ENCODE results near the gene CA6. TPM values are rescaled to one million over a fixed set of nuclear protein-coding genes. Genes with fewer than 3 reads are reported as not detected.

Gene CA6
- total and polyA plus RNA-seq, 12 donors, result 0.17 TPM; not detected in 11

GRCh38 chr1:9006956-9007615 is 61.4 kb downstream of the CA6 start:
- Histone ChIP-seq H3K9me3 (replicated peaks in 1 of 3) (no peaks in the 10 kb centered on the region), H3K27me3 (no peaks in the 10 kb centered on the region), H3K27ac (no peak overlapping the region), H3K36me3 (replicated peaks in 1 of 2) (no peaks in the 10 kb centered on the region), H3K4me3 (no peak overlapping the region), H3K4me1 (replicated peaks in 1 of 2) (no peaks in the 10 kb centered on the region)
- no peak for TF ChIP-seq CTCF (IDR thresholded peaks at IDR 0.05)
- no peak for TF ChIP-seq POLR2A (IDR thresholded peaks at IDR 0.05)
- intact Hi-C loops (cut with DNase I), result loop anchor here in 1 of 2 donors (5.0 kb wide), 1 partner anchor 95 kb away; no protein-coding TSS in a partner anchor
- 87 to 94% (median 92%) methylated on average over 13 to 19 of the region's 19 CpGs for WGBS, 4 donors
- DNase-seq, result no peak

GRCh38 chr1:9008236-9008635 is 62.6 kb downstream of the CA6 start:
- intact Hi-C loops (cut with DNase I), result loop anchor here in 1 of 2 donors (5.0 kb wide), 1 partner anchor 94 kb away; no protein-coding TSS in a partner anchor
- no peaks in the 10 kb centered on the region for H3K9me3 ChIP-seq (replicated peaks in 1 of 3)

GRCh38 chr1:9009438-9010370 is 64.0 kb downstream of the CA6 start:
- H3K9me3 ChIP-seq (replicated peaks in 1 of 3), result no peaks in the 10 kb centered on the region
- H3K36me3 ChIP-seq (replicated peaks in 1 of 2), result no peaks in the 10 kb centered on the region
- DNase-seq, result peak in 2 of 7 donors; percentile 20 to 36
- no peaks in the 10 kb centered on the region for H3K4me1 ChIP-seq (replicated peaks in 1 of 2)
- intact Hi-C loops (cut with DNase I), result loop anchor here (5.0 kb wide), 1 partner anchor 93 kb away; no protein-coding TSS in a partner anchor
- H3K4me3 ChIP-seq, result no peak overlapping the region
- peak in 5 of 6 experiments; percentile 20 to 52 (median 43) for TF ChIP-seq CTCF (IDR thresholded peaks at IDR 0.05)
- no peak for TF ChIP-seq POLR2A (IDR thresholded peaks at IDR 0.05)
- WGBS, 4 donors, result 60 to 65% (median 61%) methylated on average over 16 to 21 of the region's 21 CpGs
- H3K27ac ChIP-seq, result no peak overlapping the region
- H3K27me3 ChIP-seq, result no peaks in the 10 kb centered on the region

More at GRCh38 chr1:9008236-9008635, 62.6 kb downstream of the CA6 start:
- no peak overlapping the region for H3K27ac ChIP-seq
- no peaks in the 10 kb centered on the region for H3K4me1 ChIP-seq (replicated peaks in 1 of 2)
- H3K27me3 ChIP-seq, result no peaks in the 10 kb centered on the region
- DNase-seq, result no peak
- TF ChIP-seq POLR2A (IDR thresholded peaks at IDR 0.05) (no peak), CTCF (IDR thresholded peaks at IDR 0.05) (no peak)
- 82 to 95% (median 91%) methylated on average over 6 to 10 of the region's 10 CpGs for WGBS, 4 donors
- no peak overlapping the region for H3K4me3 ChIP-seq
- no peaks in the 10 kb centered on the region for H3K36me3 ChIP-seq (replicated peaks in 1 of 2)

- H3K9me3 ChIP-seq (replicated peaks in 1 of 3), result no peaks in the 10 kb centered on the region
- no peak overlapping the region for H3K4me3 ChIP-seq
- peak in 3 of 7 donors; percentile 19 to 58 (median 36) for DNase-seq
- TF ChIP-seq CTCF (IDR thresholded peaks at IDR 0.05), result no peak
- no peak for TF ChIP-seq POLR2A (IDR thresholded peaks at IDR 0.05)
- H3K36me3 ChIP-seq (replicated peaks in 1 of 2), result no peaks in the 10 kb centered on the region
- H3K27me3 ChIP-seq, result no peaks in the 10 kb centered on the region
- H3K4me1 ChIP-seq (replicated peaks in 1 of 2), result no peaks in the 10 kb centered on the region
- H3K27ac ChIP-seq, result no peak overlapping the region
- intact Hi-C loops (cut with DNase I), result loop anchor here in 1 of 2 donors (5.0 kb wide), 1 partner anchor 91 kb away; no protein-coding TSS in a partner anchor
- WGBS, 4 donors, result 64 to 76% (median 68%) methylated on average over 8 of the region's 8 CpGs
Observed at GRCh38 chr1:9010781-9011323, 65.2 kb downstream of the CA6 start.
